GM23338 (cell line): Measurements from ENCODE around the gene RPH3AL. TPM values are rescaled to one million over a fixed set of nuclear protein-coding genes. Genes with fewer than 3 reads are reported as not detected.

Experiments used
- ATAC-seq: fragments of 200-7000 bp; cut with Tn5 transposase; 3 replicates; pipeline ENCODE4 v1.9.1; 2020
- DNase-seq: peaks from one replicate; pipeline ENCODE4 v3.0.0-alpha.2; 2015; ENCODE audit warnings: low spot score
- H2AFZ ChIP-seq: fragments of 200-600 bp; sonication (generic); 2 replicates; pipeline ENCODE4 v1.8.0; 2016; ENCODE audit warnings: antibody characterized with exemption, mild to moderate bottlenecking, moderate library complexity
- H3F3A ChIP-seq: fragments of 200-600 bp; sonication (generic); replicated peaks from 2 replicates; pipeline ENCODE4 v1.8.0; 2017; ENCODE audit warnings: antibody characterized with exemption, mixed run types, low read depth
- H3K27ac ChIP-seq: fragments of 200-600 bp; sonication (generic); 2 replicates; pipeline ENCODE4 v1.6.1; 2016; ENCODE audit warnings: low read depth
- H3K27me3 ChIP-seq: fragments of 200-600 bp; sonication (generic); 2 replicates; pipeline ENCODE4 v1.8.0; 2016; ENCODE audit warnings: mild to moderate bottlenecking, mixed run types, moderate library complexity; ENCODE audit not compliant: insufficient read depth
- H3K36me3 ChIP-seq: fragments of 200-600 bp; sonication (generic); 2 replicates; pipeline ENCODE4 v1.8.0; 2016; ENCODE audit warnings: mild to moderate bottlenecking; ENCODE audit not compliant: insufficient read depth
- H3K4me1 ChIP-seq: fragments of 200-600 bp; sonication (generic); 2 replicates; pipeline ENCODE4 v1.8.0; 2016; ENCODE audit warnings: mild to moderate bottlenecking, moderate library complexity; ENCODE audit not compliant: insufficient read depth
- H3K4me2 ChIP-seq: fragments of 200-600 bp; sonication (generic); 2 replicates; pipeline ENCODE4 v1.7.1; 2017; ENCODE audit warnings: mixed run types
- H3K4me3 ChIP-seq: fragments of 200-600 bp; sonication (generic); 2 replicates; pipeline ENCODE4 v1.6.1; 2016; ENCODE audit warnings: mixed run types
- H3K79me2 ChIP-seq: fragments of 200-600 bp; sonication (generic); replicated peaks from 2 replicates; pipeline ENCODE4 v1.8.0; 2017; ENCODE audit warnings: mild to moderate bottlenecking; ENCODE audit not compliant: insufficient read depth
- H3K9me2 ChIP-seq: fragments of 200-600 bp; sonication (generic); 2 replicates; pipeline ENCODE4 v1.8.0; 2017; ENCODE audit not compliant: insufficient read depth
- H4K20me1 ChIP-seq: fragments of 200-600 bp; sonication (generic); replicated peaks from 2 replicates; pipeline ENCODE4 v1.8.0; 2017; ENCODE audit warnings: mild to moderate bottlenecking; ENCODE audit not compliant: insufficient read depth
- H3K27ac Mint-ChIP-seq: 2 replicates; pipeline ENCODE4 v1.8.0; 2020; ENCODE audit warnings: inconsistent platforms, mild to moderate bottlenecking, moderate library complexity, mixed read lengths
- H3K27me3 Mint-ChIP-seq: 3 replicates; pipeline ENCODE4 v1.8.0; 2022; ENCODE audit warnings: low read depth, mild to moderate bottlenecking, moderate library complexity, mixed read lengths, inconsistent platforms; ENCODE audit not compliant: insufficient read depth, poor library complexity
- H3K36me3 Mint-ChIP-seq: 3 replicates; pipeline ENCODE4 v1.8.0; 2021; ENCODE audit warnings: low read depth, mild to moderate bottlenecking, inconsistent platforms, moderate library complexity, mixed read lengths
- H3K4me1 Mint-ChIP-seq: 3 replicates; pipeline ENCODE4 v1.8.0; 2020; ENCODE audit warnings: mild to moderate bottlenecking, inconsistent platforms, mixed read lengths
- H3K4me3 Mint-ChIP-seq: 3 replicates; pipeline ENCODE4 v1.8.0; 2021; ENCODE audit warnings: moderate library complexity, mild to moderate bottlenecking, inconsistent platforms, mixed read lengths
- H3K9me3 Mint-ChIP-seq: 3 replicates; pipeline ENCODE4 v1.8.0; 2020; ENCODE audit warnings: moderate library complexity, mild to moderate bottlenecking, inconsistent platforms, mixed read lengths
- CREB1 ChIP-seq: fragments of 250-450 bp; sonication (Bioruptor Pico); IDR thresholded peaks from 2 replicates; pipeline ENCODE4 v1.5.0; 2020; ENCODE audit warnings: low read depth, mild to moderate bottlenecking, moderate library complexity
- CTCF ChIP-seq, 2 experiments: fragments of 200-600 bp in 1 of 2; sonication (generic) in 1 of 2; conservative IDR thresholded peaks; 2 replicates each; pipeline versions ENCODE4 v1.5.1 to v1.6.1; 2016 to 2017; ENCODE audit warnings: antibody characterized with exemption in 2 of 2, low read depth in 2 of 2, mild to moderate bottlenecking in 2 of 2, moderate library complexity in 1 of 2
- ETS1 ChIP-seq: IDR thresholded peaks from 2 replicates; pipeline ENCODE4 v1.6.1; 2016; ENCODE audit warnings: antibody characterized with exemption
- EZH2 ChIP-seq: fragments of 200-600 bp; sonication (generic); IDR thresholded peaks from one replicate; pipeline ENCODE4 v1.8.0; 2017; ENCODE audit warnings: antibody characterized with exemption, mild to moderate bottlenecking, low read depth; ENCODE audit not compliant: unreplicated experiment
- EZH2phosphoT487 ChIP-seq: fragments of 200-600 bp; sonication (generic); IDR thresholded peaks from one replicate; pipeline ENCODE4 v1.8.1; 2018; ENCODE audit warnings: antibody characterized with exemption; ENCODE audit not compliant: unreplicated experiment
- JUNB ChIP-seq: IDR thresholded peaks from one replicate; pipeline ENCODE4 v1.6.1; 2016; ENCODE audit warnings: antibody characterized with exemption; ENCODE audit not compliant: unreplicated experiment
- NANOG ChIP-seq: IDR thresholded peaks from 2 replicates; pipeline ENCODE4 v1.6.1; 2016; ENCODE audit warnings: antibody characterized with exemption, borderline replicate concordance
- POLR2AphosphoS5 ChIP-seq: IDR thresholded peaks from 2 replicates; pipeline ENCODE4 v1.6.1; 2016; ENCODE audit warnings: antibody characterized with exemption, low read depth
- STAT1 ChIP-seq: IDR thresholded peaks from one replicate; pipeline ENCODE4 v1.6.1; 2016; ENCODE audit warnings: antibody characterized with exemption; ENCODE audit not compliant: unreplicated experiment
- ZNF114 ChIP-seq: fragments of 250-450 bp; sonication (Bioruptor Pico); IDR thresholded peaks from 2 replicates; pipeline ENCODE4 v1.5.0; 2020; ENCODE audit warnings: mild to moderate bottlenecking, moderate library complexity
- ZNF331 ChIP-seq: fragments of 250-450 bp; sonication (Bioruptor Pico); IDR thresholded peaks from 2 replicates; pipeline ENCODE4 v1.5.0; 2020; ENCODE audit warnings: low read depth, mild to moderate bottlenecking, moderate library complexity
- polyA plus RNA-seq: library from polyadenylated mRNA; unstranded; fragments of >200 nt; fragmentation: Nextera tagmentation; extraction: Ambion mirVana; gene quantifications from 2 replicates; pipeline ENCODE4 v1.2.1, GENCODE V29; 2016
- total RNA-seq: library from RNA; depleted of rRNA; stranded (reverse); fragments of >200 nt; shearing (Covaris generic); gene quantifications from 2 replicates; pipeline ENCODE4 v1.2.3, GENCODE V29; 2014
- TF ChIP-seq, protein P1 (sequence below): fragments of 250-450 bp; sonication (Bioruptor Pico); IDR thresholded peaks from 2 replicates; pipeline ENCODE4 v1.5.0; 2020; ENCODE audit warnings: mild to moderate bottlenecking, moderate library complexity
- TF ChIP-seq, protein P2 (sequence below): IDR thresholded peaks from one replicate; pipeline ENCODE4 v1.6.1; 2018; ENCODE audit warnings: antibody characterized with exemption; ENCODE audit not compliant: unreplicated experiment

The RPH3AL gene
- total and polyA plus RNA-seq, 2 experiments from 2014 or later = 2.7 to 6.3 TPM

GRCh38 chr17:193426-193810, 159.2 kb downstream of the RPH3AL start:
- Histone ChIP-seq H3K27ac (no peak overlapping the region), H2AFZ (no peak overlapping the region), H3K79me2 (no peaks in the 10 kb centered on the region), H4K20me1 (no peaks in the 10 kb centered on the region), H3K36me3 (no peaks in the 10 kb centered on the region), H3K4me3 (no peak overlapping the region), H3K9me2 (no peaks in the 10 kb centered on the region), H3K4me1 (no peaks in the 10 kb centered on the region), H3K27me3 (no peaks in the 10 kb centered on the region), H3F3A (no peaks in the 10 kb centered on the region), H3K4me2 (no peak overlapping the region)
- no peaks in the 10 kb centered on the region for H3K36me3 Mint-ChIP-seq
- peaks cover 5% of the 10 kb centered on the region for H3K27me3 Mint-ChIP-seq
- H3K4me3 Mint-ChIP-seq = no peak overlapping the region
- peaks cover 2% of the 10 kb centered on the region; the same call in 2 of the 3 replicates for H3K9me3 Mint-ChIP-seq
- peaks cover 5% of the 10 kb centered on the region; the same call in 2 of the 3 replicates for H3K4me1 Mint-ChIP-seq
- no peak for TF ChIP-seq CTCF (conservative IDR thresholded peaks at IDR 0.05; ENCODE audit: low read depth in 2 of 2)
- TF ChIP-seq CREB1 (CRISPR knock-in tag) = no peak
- TF ChIP-seq ETS1 = no peak
- TF ChIP-seq JUNB = no peak
- TF ChIP-seq, protein P1, sequence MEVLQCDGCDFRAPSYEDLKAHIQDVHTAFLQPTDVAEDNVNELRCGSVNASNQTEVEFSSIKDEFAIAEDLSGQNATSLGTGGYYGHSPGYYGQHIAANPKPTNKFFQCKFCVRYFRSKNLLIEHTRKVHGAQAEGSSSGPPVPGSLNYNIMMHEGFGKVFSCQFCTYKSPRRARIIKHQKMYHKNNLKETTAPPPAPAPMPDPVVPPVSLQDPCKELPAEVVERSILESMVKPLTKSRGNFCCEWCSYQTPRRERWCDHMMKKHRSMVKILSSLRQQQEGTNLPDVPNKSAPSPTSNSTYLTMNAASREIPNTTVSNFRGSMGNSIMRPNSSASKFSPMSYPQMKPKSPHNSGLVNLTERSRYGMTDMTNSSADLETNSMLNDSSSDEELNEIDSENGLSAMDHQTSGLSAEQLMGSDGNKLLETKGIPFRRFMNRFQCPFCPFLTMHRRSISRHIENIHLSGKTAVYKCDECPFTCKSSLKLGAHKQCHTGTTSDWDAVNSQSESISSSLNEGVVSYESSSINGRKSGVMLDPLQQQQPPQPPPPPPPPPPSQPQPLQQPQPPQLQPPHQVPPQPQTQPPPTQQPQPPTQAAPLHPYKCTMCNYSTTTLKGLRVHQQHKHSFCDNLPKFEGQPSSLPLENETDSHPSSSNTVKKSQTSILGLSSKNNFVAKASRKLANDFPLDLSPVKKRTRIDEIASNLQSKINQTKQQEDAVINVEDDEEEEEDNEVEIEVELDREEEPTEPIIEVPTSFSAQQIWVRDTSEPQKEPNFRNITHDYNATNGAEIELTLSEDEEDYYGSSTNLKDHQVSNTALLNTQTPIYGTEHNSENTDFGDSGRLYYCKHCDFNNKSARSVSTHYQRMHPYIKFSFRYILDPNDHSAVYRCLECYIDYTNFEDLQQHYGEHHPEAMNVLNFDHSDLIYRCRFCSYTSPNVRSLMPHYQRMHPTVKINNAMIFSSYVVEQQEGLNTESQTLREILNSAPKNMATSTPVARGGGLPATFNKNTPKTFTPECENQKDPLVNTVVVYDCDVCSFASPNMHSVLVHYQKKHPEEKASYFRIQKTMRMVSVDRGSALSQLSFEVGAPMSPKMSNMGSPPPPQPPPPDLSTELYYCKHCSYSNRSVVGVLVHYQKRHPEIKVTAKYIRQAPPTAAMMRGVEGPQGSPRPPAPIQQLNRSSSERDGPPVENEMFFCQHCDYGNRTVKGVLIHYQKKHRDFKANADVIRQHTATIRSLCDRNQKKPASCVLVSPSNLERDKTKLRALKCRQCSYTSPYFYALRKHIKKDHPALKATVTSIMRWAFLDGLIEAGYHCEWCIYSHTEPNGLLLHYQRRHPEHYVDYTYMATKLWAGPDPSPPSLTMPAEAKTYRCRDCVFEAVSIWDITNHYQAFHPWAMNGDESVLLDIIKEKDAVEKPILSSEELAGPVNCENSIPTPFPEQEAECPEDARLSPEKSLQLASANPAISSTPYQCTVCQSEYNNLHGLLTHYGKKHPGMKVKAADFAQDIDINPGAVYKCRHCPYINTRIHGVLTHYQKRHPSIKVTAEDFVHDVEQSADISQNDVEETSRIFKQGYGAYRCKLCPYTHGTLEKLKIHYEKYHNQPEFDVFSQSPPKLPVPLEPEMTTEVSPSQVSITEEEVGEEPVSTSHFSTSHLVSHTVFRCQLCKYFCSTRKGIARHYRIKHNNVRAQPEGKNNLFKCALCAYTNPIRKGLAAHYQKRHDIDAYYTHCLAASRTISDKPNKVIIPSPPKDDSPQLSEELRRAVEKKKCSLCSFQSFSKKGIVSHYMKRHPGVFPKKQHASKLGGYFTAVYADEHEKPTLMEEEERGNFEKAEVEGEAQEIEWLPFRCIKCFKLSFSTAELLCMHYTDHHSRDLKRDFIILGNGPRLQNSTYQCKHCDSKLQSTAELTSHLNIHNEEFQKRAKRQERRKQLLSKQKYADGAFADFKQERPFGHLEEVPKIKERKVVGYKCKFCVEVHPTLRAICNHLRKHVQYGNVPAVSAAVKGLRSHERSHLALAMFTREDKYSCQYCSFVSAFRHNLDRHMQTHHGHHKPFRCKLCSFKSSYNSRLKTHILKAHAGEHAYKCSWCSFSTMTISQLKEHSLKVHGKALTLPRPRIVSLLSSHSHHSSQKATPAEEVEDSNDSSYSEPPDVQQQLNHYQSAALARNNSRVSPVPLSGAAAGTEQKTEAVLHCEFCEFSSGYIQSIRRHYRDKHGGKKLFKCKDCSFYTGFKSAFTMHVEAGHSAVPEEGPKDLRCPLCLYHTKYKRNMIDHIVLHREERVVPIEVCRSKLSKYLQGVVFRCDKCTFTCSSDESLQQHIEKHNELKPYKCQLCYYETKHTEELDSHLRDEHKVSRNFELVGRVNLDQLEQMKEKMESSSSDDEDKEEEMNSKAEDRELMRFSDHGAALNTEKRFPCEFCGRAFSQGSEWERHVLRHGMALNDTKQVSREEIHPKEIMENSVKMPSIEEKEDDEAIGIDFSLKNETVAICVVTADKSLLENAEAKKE (CRISPR knock-in tag) = no peak
- TF ChIP-seq, protein P2, sequence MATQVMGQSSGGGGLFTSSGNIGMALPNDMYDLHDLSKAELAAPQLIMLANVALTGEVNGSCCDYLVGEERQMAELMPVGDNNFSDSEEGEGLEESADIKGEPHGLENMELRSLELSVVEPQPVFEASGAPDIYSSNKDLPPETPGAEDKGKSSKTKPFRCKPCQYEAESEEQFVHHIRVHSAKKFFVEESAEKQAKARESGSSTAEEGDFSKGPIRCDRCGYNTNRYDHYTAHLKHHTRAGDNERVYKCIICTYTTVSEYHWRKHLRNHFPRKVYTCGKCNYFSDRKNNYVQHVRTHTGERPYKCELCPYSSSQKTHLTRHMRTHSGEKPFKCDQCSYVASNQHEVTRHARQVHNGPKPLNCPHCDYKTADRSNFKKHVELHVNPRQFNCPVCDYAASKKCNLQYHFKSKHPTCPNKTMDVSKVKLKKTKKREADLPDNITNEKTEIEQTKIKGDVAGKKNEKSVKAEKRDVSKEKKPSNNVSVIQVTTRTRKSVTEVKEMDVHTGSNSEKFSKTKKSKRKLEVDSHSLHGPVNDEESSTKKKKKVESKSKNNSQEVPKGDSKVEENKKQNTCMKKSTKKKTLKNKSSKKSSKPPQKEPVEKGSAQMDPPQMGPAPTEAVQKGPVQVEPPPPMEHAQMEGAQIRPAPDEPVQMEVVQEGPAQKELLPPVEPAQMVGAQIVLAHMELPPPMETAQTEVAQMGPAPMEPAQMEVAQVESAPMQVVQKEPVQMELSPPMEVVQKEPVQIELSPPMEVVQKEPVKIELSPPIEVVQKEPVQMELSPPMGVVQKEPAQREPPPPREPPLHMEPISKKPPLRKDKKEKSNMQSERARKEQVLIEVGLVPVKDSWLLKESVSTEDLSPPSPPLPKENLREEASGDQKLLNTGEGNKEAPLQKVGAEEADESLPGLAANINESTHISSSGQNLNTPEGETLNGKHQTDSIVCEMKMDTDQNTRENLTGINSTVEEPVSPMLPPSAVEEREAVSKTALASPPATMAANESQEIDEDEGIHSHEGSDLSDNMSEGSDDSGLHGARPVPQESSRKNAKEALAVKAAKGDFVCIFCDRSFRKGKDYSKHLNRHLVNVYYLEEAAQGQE = no peak
- no peak for TF ChIP-seq EZH2
- no peak for TF ChIP-seq EZH2phosphoT487
- no peak for TF ChIP-seq POLR2AphosphoS5
- no peak for TF ChIP-seq ZNF331 (CRISPR knock-in tag)
- TF ChIP-seq NANOG = no peak
- no peak for TF ChIP-seq ZNF114
- no peak for TF ChIP-seq STAT1
- ATAC-seq = no peak
- no peak for DNase-seq
- H3K27ac Mint-ChIP-seq = no peak overlapping the region
